PFSK-1 (cell line): ENCODE measurements around the gene RASSF3.

Experiments
- FOXP2 ChIP-seq: optimal IDR thresholded peaks from 2 replicates; pipeline ENCODE3; 2011; ENCODE audit warnings: borderline replicate concordance, control low read depth, inconsistent platforms; ENCODE audit not compliant: insufficient read depth; ENCODE audit errors: extremely low read length, extremely low read depth
- POLR2AphosphoS5 ChIP-seq: IDR thresholded peaks from 2 replicates; pipeline ENCODE4 v1.6.1; 2012; ENCODE audit warnings: low read depth, mild to moderate bottlenecking, control low read depth, low read length, moderate library complexity
- SIN3A ChIP-seq: IDR thresholded peaks from 2 replicates; pipeline ENCODE4 v1.6.1; 2012; ENCODE audit warnings: mild to moderate bottlenecking, low read length, moderate library complexity, borderline replicate concordance; ENCODE audit not compliant: insufficient read depth
- TAF1 ChIP-seq: IDR thresholded peaks from 2 replicates; pipeline ENCODE4 v1.6.1; 2012; ENCODE audit warnings: low read length, control low read depth, borderline replicate concordance; ENCODE audit not compliant: insufficient read depth
- TF ChIP-seq, protein P1 (sequence below), 2 experiments: IDR thresholded peaks; 2 replicates each; pipeline versions ENCODE4 v1.6.1 to v1.8.0; 2011 to 2012; ENCODE audit warnings: low read depth in 2 of 2, low read length in 2 of 2, control low read depth in 1 of 2, inconsistent platforms in 1 of 2, mild to moderate bottlenecking in 1 of 2, moderate library complexity in 1 of 2; ENCODE audit not compliant: insufficient read depth in 1 of 2

Gene RASSF3

DNA sequence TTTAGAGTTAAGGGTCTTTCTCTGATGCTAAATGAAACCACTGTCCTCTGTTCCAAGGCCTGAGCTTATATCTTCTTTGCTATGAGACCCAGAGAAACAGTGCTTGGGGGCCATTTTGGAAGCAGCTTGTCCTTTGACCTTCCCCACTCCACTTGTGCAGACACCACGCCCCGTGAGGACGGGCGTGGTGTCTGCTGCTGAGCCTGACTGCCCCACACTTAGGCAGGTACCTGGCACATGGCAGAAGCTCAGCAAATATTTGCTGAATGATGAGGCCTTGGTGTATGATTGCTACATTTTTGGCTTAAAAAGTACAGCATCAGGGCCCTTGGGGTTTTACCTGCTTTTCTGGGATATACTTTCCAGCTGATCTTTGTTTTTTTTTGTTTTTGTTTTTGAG is 69.9 kb downstream of the RASSF3 start:
- no peak for TF ChIP-seq POLR2AphosphoS5
- TF ChIP-seq, protein P1, sequence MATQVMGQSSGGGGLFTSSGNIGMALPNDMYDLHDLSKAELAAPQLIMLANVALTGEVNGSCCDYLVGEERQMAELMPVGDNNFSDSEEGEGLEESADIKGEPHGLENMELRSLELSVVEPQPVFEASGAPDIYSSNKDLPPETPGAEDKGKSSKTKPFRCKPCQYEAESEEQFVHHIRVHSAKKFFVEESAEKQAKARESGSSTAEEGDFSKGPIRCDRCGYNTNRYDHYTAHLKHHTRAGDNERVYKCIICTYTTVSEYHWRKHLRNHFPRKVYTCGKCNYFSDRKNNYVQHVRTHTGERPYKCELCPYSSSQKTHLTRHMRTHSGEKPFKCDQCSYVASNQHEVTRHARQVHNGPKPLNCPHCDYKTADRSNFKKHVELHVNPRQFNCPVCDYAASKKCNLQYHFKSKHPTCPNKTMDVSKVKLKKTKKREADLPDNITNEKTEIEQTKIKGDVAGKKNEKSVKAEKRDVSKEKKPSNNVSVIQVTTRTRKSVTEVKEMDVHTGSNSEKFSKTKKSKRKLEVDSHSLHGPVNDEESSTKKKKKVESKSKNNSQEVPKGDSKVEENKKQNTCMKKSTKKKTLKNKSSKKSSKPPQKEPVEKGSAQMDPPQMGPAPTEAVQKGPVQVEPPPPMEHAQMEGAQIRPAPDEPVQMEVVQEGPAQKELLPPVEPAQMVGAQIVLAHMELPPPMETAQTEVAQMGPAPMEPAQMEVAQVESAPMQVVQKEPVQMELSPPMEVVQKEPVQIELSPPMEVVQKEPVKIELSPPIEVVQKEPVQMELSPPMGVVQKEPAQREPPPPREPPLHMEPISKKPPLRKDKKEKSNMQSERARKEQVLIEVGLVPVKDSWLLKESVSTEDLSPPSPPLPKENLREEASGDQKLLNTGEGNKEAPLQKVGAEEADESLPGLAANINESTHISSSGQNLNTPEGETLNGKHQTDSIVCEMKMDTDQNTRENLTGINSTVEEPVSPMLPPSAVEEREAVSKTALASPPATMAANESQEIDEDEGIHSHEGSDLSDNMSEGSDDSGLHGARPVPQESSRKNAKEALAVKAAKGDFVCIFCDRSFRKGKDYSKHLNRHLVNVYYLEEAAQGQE (IDR thresholded peaks at IDR 0.05; ENCODE audit: insufficient read depth in 1 of 2, low read depth in 2 of 2, low read length in 2 of 2), result no peak
- TF ChIP-seq FOXP2, result no peak
- TF ChIP-seq SIN3A, result no peak
- TF ChIP-seq TAF1, result no peak

DNA sequence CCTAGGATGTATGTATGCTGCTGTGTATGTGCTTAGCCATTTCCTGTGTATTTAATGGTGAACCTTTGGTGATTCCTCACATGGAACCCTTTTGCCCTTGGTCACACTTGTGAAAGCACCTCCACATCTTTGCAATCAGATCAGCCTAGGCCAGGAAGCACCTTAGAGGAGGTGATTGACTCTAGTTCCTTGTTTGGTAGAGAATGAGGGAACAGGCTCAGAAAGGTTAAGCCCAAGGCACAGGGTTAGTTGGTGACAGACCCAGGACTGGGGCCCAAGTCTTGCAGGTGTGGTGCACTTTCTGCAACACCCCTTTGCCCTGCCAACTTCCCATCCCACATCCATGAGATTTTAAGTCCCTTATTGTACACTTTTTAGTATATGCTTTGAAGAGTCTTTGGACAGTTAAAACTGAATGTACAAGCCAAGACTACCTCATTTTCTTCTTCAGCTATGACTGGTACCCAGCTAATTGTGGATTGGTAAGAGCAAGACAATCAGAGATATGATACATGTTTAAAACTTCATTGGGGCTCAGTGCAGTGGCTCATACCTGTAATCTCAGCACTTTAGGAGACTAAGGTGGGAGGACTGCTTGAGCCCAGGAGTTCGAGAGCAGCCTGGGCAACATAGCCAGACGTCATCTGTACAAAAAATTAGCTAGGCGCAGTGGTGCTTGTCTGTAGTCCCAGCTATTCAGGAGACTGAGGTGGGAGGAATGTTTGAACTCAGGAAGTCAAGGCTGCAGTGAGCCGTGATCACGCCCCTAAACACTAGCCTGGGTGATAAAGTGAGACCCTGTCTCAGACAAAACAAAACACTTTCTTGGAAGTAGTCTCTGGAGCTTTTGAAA is 71.1 kb downstream of the RASSF3 start:
- no peak for TF ChIP-seq POLR2AphosphoS5
- no peak for TF ChIP-seq TAF1
- TF ChIP-seq FOXP2, result no peak
- TF ChIP-seq, protein P1 (IDR thresholded peaks at IDR 0.05; ENCODE audit: insufficient read depth in 1 of 2, low read depth in 2 of 2, low read length in 2 of 2), result no peak

DNA sequence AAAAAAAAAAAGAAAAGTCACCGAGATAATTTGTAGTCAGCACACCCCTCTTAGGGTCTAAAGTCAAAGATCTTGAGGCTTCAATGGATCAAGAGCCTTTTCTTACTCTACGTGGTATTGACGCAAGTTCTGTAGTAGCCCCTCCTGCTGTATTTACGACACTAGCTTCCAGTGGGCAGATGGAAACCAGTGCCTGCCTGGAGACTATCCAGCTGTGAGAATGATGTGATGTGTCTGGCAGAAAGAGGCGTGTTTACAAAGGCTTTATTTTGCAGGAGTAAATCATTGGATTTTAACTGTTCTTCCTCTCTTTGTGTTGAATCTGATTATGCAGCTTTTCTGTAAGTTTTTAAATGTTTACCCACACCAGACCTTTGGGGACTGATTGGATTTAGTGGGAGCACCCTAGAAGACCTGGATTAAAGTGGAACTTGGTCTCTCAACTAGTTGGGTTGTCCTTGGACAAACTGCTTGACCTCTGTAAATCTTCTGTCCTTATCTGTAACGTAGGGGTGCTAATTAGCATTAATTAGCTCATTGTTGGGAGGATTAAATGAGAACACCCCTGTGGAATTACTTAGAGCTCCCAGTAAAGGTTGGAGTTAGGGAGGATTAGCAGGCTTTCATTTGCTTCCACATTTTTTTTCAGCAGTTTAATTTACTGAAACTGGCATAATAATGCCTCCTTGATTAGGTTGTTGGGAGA is 72.4 kb downstream of the RASSF3 start:
- TF ChIP-seq FOXP2 (peak; percentile 31), SIN3A (no peak)

DNA sequence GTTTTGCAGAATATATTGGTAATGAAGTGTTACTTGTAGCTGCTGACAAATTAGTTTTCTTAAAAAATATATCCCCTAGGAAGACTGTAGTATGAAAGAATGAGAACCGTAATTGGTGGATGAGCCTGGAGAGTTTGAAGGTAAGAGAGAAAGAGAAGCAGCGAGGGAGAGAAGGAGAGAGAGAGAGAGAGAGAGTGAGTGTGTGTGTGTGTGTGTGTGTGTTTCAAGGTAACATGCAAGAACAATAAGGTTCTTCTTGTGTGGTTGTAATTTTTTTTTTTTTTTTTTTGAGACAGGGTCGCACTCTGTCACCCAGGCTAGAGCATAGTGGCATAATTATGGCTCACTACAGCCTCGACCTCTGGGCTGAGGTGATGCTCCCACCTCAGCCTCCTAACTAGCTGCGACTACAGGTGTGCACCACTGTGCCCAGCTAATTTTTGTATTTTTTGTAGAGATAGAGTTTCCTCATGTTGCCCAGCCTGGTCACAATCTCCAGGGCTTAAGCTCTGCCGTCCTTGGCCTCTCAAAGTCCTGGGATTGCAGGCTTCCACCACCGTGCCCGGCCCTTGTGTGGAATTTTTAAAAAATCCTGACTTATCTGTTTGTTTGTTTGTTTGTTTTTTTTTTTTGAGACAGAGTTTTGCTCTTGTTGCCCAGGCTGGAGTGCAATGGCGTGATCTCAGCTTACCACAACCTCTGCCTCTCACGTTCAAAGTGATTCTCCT is 73.7 kb downstream of the RASSF3 start:
- TF ChIP-seq TAF1 (no peak), POLR2AphosphoS5 (no peak), SIN3A (no peak), FOXP2 (no peak)
- TF ChIP-seq, protein P1 (IDR thresholded peaks at IDR 0.05; ENCODE audit: insufficient read depth in 1 of 2, low read depth in 2 of 2, low read length in 2 of 2), result no peak

DNA sequence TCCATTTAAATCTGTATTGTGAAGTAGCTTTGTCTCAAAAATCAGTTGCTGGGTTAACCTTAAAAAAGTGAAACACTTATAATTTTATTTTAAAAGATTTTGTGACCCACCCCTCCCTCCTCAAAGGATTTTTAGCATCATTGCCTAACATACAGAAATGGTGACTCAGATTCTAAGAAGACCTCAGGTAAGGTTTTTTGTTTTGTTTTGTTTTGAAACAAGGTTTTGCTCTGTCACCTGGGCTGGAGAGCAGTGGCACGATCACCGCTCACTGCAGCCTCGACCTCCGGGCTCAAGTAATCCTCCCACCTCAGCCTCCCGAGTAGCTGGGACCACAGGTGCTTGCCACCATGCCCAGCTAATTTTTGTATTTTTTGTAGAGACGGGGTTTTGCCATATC is 74.8 kb downstream of the RASSF3 start:
- no peak for TF ChIP-seq SIN3A
- TF ChIP-seq, protein P1 (IDR thresholded peaks at IDR 0.05; ENCODE audit: insufficient read depth in 1 of 2, low read depth in 2 of 2, low read length in 2 of 2), result no peak
- no peak for TF ChIP-seq TAF1
- TF ChIP-seq FOXP2, result no peak
- no peak for TF ChIP-seq POLR2AphosphoS5
